NCI-H2081 (cell line): Measurements from ENCODE around the gene PPM1G.
"Not testable (repeated sequence)": the region's sequence is repeated elsewhere in the genome, so short reads cannot be mapped to it uniquely, and the experiment has no call there.

Experiments used
- DNase-seq, 2 experiments: peaks; one replicate each; lab custom pipeline; 2025; lab: John Stamatoyannopoulos, UW

PPM1G gene

DNA sequence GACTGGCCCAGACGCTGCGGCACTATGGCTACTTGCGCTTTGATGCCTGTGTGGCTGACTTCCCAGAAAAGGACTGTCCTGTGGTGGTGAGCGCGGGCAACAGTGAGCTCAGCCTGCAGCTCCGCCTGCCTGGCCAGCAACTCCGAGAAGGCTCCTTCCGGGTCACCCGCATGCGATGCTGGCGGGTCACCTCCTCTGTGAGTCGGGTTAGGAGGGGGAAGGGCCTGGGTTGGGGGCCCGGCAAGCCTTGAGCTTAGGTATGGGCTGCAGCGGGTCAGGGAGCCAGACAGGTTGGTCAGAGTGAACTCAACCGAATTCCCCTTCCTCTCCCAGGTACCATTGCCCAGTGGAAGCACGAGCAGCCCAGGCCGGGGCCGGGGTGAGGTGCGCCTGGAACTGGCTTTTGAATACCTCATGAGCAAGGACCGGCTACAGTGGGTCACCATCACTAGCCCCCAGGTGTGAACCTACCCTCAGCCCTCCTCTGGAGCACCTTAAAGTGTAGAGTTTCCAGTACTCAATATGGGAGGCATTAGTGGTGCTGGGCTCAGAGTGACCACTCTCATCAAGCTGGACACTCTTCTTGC lies 33.8 kb downstream of the PPM1G start:
- no peak for DNase-seq

DNA sequence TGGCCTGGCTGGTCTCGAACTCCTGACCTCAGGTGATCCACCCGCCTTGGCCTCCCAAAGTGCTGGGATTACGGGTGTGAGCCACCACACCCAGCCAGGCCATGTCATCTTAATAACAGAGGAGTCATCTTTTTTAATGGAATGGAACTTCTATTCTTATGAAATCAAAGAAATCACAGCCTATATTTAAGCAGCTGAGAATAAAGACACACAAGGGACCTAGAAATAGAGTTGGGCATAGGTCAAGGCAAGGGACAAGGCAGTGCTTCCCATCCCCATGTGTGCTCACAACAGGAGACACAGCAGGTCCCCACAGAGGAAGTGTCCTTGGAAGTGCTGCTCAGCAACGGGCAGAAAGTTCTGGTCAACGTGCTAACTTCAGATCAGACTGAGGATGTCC lies 35.8 kb downstream of the PPM1G start:
- no peak for DNase-seq

DNA sequence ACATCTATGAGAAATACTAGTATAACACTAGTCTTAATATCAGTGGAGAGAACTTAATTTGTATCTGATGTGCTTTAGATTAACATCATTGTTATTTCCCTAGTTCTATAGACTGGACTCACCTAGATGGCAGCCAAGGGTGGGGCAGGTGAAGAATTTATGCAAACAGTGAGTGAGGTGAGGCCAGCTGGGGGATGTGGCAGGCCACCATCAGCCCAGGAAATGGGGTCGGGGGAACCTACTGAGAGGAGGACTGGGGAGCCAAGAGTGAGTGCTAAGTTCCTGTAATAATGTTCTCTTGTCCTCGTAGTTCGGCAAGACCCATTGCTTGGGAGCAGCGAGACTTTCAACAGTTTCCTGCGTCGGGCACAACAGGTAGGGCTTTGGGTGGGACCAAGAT lies 36.5 kb downstream of the PPM1G start:
- DNase-seq = no peak

DNA sequence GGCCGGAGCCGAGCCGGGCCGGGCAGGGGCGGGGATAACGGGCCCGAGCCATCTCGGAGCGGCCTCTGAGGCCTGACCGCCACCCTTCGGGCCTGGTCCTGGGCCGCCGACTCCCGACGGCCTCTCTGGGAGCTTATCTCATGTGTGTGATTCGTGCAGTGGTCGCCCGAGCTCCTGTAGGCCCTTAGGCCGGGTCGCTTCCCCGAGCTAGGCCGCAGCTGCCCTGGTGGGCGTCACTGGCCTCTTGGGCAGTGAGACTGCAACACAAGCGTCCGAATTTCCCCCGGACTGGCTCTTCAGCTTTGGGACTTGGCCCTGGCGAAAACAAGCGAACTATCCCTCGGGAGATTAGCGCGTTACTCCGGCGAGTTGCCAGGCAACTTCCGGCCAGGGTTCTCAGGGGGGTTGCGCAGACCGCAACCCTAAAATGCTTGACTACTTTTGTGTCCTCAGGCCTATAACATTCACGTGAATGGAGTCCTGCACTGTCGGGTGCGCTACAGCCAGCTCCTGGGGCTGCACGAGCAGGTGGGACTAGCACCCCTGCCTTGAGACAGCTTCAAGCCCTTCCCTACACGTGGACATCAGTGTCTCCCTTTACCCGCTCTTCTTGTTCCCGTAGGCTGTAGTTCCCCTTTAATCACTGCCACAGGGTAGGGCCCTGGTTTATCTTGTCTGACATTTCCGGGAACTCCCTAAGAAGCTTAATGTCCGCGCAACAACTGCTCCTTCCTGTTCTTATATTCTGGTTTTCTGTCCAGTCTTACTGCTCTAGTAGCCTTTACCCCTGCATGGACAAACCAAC lies 38.4 kb downstream of the PPM1G start:
- DNase-seq = peak in 1 of 2 experiments; percentile 60

DNA sequence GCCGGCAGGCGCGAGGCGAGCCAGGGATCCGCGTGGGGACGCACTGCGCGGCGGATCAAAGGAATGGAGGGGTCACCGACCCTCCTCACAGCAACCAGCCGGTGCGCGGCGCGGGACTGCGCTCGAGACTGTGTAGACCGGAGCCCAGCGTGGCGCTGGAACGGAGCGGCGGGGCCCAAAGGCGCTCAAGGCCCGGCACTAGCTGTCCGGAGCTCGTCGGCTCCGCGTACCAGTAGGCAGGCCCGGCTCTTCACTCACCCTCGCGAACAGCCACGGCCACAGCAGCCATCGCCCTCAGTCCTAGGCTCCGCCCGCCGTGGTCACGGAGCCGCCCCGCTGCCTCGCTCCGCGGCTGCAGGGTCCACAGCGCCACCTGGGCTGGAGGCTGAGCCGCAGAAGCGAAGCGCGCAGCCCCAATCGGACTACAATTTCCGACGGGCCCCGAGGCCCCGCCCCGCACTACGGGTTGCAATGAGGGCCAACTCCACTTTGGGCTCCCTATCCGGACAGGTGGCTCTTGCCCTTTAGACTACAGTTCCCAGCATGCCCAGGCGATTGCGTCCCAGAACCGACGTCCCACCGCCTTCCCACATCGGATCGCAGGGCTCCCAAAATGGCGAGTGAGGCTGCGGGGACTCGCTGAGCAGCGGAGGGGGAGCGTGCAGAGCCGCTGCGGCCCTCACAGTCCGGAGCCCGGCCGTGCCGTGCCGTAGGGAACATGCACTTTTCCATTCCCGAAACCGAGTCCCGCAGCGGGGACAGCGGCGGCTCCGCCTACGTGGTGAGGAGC lies 39.2 kb downstream of the PPM1G start, which contains the start of the genes EIF2B4 and SNX17:
Gene EIF2B4 (minus strand): TSS at position 313 of the 790 bp plus-strand sequence. CDS start 24 bp downstream, at position 289.
Gene SNX17 (plus strand): TSS at position 591 of the 790 bp plus-strand sequence. CDS start 128 bp downstream, at position 719.
- peak; percentile 99 to 100 for DNase-seq

DNA sequence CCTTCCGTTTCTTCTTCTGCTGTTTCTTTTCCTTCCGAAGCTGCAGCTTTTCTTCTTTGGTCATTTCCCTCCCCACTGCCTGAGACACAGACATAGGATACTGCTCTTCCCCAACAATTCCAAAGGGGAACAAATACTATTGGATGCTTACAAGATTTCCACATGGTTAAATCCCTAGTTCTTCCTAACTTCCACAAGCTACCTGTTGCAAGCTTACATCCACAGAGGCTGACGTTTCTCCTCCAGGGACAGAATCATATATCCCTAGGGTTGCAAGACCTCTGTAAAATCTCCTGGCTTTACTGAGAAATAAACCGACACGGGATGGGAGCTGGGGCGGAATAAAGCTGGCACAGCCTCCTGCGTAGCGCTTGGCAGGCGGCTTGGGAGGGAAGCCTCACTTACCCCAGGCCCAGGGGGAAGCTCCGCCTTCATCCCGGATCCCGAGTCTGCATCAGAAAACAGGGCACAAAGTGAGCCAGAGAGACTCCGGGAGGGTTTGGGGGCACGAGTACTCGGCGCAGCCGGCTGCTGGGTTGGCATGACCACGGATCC lies 39.8 kb downstream of the PPM1G start:
- peak; percentile 46 to 65 for DNase-seq

DNA sequence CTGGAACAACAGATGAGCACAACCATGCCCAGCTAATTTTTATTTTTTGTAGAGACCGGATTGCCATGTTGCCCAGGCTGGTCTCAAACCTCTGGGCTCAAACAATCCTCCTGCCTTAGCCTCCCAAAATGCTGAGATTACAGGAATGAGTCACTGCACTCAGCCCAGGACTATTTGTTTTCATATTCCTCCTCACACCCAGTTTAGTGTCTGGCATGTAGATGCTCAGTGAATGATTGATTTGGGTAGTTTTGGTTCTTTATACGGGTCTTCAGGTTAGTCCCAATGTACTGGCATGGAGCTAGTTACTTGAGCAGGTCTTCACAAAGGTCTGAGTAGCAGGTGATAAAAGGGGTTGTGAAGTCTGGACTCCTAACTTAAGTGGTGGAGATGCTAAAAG lies 45.5 kb downstream of the PPM1G start:
- no peak for DNase-seq

DNA sequence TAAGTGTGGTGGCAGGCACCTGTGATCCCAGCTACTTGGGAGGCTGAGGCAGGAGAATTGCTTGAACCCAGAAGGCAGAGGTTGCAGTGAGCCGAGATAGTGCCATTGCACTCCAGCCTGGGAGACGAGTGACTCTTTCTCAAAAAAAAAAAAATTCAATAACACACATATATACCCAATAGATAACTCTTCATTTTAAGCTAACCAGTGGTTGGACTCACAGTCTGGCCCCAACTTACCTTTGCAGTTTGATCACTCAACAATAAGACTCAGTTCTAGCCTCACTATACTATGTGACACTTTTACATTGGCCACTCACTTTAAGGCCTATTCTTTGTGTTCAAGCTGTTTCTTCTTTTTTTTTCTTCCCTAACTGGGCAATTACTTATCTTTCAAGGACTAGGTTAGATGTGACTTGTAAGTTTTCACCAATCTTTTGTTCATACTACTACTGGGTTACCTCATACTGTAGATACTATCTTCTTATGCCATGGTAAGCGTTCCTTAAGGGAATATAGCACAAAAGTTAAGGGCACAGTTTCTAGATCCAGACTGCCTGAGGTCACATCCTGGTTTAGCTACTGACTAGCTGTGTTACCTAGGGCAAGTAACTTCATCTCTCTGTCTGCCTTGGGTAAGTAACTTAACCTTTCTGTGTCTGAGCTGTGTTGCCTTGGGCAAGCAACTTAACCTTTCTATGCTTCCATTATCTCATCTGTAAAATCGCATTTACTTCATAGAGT lies 46.5 kb downstream of the PPM1G start:
- no peak for DNase-seq

DNA sequence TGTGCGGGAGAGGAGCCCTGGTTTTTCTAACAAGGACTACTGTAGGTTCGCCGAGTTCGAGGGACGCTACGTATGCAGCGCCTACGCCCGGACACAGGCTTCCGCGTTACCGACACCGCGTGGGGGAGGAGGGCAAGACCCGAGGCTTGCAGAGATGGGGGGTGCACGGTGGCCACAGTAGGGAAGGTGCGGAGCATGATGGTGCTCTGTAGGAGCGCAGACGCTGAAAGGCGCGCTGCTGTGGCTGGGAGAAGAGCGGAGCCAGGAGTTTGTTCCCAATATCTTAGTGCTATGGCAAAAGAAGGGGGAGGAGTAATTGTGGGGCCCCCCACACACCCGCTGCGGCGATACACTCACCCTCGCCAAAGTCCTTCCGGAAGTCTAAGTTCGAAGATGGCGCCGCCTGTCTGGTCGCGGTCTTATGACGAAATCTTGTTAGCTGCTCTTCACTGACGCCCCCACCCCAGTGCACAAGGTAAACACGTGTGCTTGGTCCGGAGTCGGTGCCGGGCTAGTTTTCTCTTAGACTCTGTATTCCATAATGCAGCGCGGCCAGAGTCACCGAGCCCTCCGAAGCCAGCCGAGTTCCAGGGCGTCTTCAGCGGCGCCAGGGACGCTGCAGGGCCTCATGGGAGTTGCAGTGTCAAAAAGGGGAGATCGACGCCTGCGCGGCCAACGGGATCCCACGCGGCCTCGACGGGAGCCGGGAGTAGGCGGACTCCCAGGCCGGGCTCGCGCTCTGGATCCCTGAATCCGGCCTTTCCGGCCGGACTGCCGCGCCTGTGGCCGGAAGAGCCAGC lies 52.8 kb downstream of the PPM1G start, which contains the start of gene GTF3C2:
Gene GTF3C2 (minus strand): TSS at position 383 of the 800 bp plus-strand sequence. CDS start 13,210 bp downstream, outside the sequence.
- peak; percentile 97 to 98 for DNase-seq

DNA sequence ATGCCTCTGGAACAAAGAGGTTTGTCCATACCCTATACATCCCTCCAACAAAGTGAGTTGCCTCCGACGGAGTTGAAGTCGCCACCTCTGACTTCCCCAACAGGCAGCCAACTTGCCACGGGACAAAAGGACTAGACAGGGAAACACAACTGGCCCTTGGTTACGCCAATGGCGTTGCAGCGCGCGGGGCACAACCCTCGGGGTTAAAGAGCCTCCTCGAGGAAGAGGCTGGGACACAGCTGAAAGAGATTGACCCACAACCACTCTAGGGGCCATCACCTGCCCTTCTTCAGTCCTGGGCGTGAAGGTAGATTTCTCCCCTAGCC lies 53.4 kb downstream of the PPM1G start:
- DNase-seq = peak in 1 of 2 experiments; percentile 61

DNA sequence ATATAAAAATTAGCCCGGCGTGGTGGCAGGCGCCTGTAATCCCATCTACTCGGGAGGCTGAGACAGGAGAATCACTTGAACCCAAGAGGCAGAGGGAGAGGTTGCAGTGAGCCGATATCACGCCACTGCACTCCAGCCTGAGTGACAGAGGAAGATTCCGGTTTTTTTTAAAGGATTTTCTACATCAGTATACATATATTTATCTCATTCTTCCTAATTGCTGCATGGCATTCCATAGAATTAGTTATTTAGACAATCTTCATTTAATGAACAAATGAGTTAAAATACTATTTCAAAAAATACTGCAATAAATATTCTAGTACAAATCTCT lies 54.8 kb downstream of the PPM1G start:
- DNase-seq = no peak

DNA sequence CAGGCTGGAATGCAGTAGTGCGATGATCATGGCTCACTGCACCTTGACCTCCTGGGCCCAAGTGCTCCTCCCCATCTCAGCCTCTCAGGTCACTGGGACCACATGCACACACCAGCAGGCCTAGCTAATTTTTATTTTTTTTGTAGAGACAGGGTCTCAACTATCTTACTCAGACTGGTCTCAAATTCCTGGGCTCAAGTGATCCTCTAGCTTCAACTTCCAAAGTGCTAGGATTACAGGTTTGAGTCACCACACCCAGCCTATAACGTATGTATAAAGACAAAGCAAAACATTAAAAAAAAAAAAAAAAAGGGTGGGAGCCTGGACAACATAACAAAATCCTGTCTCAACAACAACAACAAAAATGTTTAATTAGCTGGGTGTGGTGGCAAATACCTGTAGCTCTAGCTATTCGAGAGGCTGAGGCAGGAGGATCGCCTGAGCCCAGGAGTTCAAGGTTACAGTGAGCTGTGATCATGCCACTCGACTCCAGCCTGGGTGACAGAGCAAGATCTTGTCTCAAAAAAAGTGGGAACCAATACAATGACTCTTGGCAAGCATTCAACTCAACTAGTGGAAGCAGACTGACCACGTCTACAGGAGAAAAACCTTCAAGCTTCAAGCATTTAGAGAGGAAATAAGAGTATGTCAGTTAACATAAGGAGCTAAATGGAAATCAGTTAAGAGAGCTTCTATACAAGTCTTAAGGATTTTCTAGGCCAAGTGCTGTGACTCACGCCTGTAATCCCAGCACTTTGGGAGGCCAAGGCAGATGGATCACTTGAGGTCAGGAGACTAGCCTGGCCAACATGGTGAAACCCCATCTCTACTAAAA lies 55.4 kb downstream of the PPM1G start:
- DNase-seq = no peak

DNA sequence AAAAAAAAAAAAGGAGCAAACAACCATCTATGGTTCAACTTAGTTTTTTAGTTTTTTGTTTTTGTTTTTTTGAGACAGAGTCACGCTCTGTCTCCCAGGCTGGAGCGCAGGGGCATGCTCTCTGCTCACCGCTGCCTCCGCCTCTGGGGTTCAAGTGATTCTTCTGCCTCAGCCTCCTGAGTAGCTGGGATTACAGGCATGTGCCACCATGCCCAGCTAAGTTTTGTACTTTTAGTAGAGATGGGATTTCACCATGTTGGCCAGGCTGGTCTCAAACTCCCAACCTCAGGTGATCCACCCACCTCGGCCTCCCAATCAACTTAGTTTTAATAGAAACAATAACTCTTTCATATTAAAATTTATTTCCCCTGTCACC lies 56.0 kb downstream of the PPM1G start:
- not testable (repeated sequence) for DNase-seq

DNA sequence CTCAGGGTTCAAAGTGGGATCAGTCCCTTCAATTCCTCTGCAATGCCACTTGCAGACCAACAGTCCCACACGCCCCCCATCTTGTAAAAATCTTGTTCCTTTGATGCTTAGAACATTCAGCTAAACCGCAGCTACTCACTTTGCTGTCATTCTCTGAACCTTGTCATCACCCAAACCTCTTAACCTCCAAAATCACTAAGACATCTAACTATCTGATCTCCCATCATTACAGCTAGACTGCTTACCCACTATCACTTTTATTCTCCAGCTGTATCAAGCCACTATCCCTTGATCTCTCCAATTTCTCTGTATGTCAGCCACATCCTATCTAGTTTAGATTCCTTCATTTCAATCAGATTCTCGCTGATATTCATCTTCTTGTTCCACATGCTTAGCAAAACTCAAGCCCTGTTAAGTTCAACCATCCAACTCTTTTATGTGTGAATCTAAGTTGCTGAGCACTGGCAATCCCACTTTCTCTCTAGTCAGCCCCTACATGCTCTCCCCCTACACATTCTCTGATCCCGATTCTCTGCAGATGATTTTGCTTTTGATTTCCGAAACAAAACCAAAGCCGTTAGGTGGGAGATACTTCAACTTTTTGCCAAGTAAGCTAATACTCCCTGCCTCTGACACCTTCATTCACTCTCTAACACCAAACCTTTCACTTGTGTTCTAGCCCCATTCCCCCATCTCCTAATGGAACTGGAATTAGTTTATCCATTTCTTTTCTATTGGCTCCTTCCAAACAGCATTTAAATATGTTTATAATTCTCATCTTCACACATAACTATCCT lies 57.4 kb downstream of the PPM1G start:
- DNase-seq = no peak

DNA sequence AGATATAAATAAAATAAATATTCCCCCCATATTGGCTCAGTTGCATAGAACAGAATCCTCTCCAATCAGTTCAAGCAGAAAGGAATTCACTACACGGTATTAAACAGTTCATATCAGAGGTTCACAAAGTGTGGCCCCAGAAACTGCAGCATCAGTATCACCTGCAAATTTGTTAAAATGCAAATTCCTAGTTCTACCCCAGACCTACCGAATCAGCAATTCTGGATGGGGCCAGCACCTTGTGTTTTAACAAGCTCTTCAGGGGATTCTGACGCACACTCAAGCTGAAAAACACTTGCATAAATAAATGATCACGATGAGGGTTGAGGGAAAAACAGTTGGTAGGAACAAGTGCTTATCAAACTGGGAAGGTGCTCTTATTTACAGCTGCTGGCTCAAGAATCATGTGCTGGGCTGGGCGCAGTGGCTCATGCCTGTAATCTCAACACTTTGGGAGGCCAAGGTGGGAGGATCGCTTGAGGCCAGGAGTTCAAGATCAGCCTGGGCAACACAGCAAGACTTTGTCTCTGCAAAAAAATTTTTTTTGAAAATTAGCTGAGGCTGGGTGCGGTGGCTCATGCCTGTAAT lies 59.2 kb downstream of the PPM1G start:
- DNase-seq = no peak

DNA sequence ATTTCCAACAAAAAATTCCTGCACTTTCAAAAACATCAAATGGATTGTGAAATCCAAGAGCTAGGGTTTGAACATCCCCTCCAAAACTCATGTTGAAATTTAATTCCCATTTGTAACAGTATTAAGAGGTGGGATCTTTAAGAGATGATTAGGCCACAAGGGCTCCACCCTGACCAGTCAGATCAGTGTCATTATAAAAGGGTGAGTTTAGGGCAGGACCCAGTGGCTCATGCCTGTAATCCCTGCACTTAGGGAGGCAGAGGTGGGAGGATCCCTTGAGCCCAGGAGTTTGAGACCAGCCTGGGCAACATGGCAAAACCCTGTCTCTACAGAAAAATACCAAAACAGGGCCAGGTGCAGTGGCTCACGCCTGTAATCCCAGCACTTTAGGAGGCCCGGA lies 61.8 kb downstream of the PPM1G start:
- DNase-seq = no peak

DNA sequence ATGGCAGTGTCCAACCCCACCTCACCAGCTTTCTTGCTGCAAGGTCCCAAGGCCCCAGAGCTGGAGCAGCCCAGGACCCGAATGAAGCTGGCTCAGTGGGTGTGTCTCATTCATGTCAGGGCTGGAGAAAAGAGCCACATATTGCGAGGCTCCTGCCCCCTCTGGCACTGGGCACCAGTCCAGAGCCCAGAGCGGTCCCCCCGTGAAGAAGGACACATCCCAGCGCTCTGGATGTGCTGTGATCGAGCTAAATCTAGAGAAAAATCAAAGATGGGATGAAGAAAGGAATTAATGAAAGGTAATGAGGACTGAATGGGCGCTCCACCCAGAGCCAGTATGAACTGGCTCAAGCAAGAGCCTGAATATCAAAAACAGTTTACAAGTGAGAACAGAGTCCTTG lies 73.2 kb downstream of the PPM1G start:
- no peak for DNase-seq

DNA sequence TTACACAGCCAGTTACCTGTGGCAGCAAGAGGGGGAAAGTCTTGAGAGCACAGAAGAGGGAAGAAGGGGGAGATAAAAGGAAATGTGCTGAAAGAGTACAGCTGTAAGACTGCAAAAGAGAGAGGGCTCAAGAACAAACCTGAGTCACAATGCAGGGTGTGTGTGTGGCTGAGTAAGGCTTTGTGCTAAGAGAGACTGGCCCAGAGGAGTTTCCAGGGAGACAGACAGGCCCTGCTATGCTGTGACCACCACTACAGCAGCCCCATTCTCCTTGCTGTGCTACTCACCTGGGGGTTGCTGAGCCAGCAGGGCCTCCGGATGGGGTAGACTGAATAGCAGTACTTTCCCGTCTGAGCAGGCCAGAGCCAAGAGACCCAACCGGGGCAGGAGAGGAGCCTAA lies 74.1 kb downstream of the PPM1G start:
- no peak for DNase-seq
